Immature natural killer cell (primary cell): Measurements from ENCODE around the gene RNF19B. TPM values are rescaled to one million over a fixed set of nuclear protein-coding genes. Genes with fewer than 3 reads are reported as not detected.
A peak's percentile ranks its signal among the peaks of the same experiment; 100 is the strongest.

Source experiments
- DNase-seq, 3 donors: peaks; one replicate each; pipeline ENCODE4 v3.0.0; 2022; ENCODE audit warnings: mixed read lengths in 1 of 3
- H3K27ac Mint-ChIP-seq, 6 donors: one replicate each; pipeline ENCODE4 v1.8.0; 2020; ENCODE audit warnings: mixed read lengths in 6 of 6, mild to moderate bottlenecking in 5 of 6, inconsistent platforms in 4 of 6, moderate library complexity in 3 of 6
- H3K27me3 Mint-ChIP-seq, 3 donors: one replicate each; pipeline ENCODE4 v1.8.0; 2020 to 2021; ENCODE audit warnings: low read depth in 3 of 3, mild to moderate bottlenecking in 3 of 3, mixed read lengths in 3 of 3, moderate library complexity in 3 of 3, inconsistent platforms in 1 of 3
- H3K36me3 Mint-ChIP-seq, 3 donors: one replicate each; pipeline ENCODE4 v1.8.0; 2020; ENCODE audit warnings: mixed read lengths in 3 of 3, inconsistent platforms in 2 of 3, mild to moderate bottlenecking in 2 of 3
- H3K4me1 Mint-ChIP-seq, 2 donors: one replicate each; pipeline ENCODE4 v1.8.0; 2020; ENCODE audit warnings: inconsistent platforms in 2 of 2, mild to moderate bottlenecking in 2 of 2, mixed read lengths in 2 of 2, moderate library complexity in 1 of 2
- H3K4me3 Mint-ChIP-seq, 5 donors: one replicate each; pipeline ENCODE4 v1.8.0; 2020; ENCODE audit warnings: mild to moderate bottlenecking in 5 of 5, mixed read lengths in 5 of 5, inconsistent platforms in 3 of 5, moderate library complexity in 3 of 5
- H3K9me3 Mint-ChIP-seq, 6 donors: one replicate each; pipeline ENCODE4 v1.8.0; 2020; ENCODE audit warnings: mild to moderate bottlenecking in 6 of 6, mixed read lengths in 6 of 6, inconsistent platforms in 4 of 6, moderate library complexity in 3 of 6
- polyA plus RNA-seq, 3 donors: library from polyadenylated mRNA; unstranded; fragments of 300-500 nt; fragmentation: Illumina TruSeq; gene quantifications; one replicate each; pipeline ENCODE4 v1.2.3, GENCODE V29; 2021

RNF19B gene
- 1 to 10 TPM; 1.0 to 3.2 (median 2.8) TPM for polyA plus RNA-seq

- Mint-ChIP-seq H3K4me3 (peak within 1 kb of the TSS; percentile 88 to 93 (median 92)), H3K9me3 (no peaks in the 10 kb centered on the region), H3K27me3 (peaks cover under 1 to 13% (median 9%) of the 10 kb centered on the region in 3 donors), H3K4me1 (peaks cover 36 to 47% of the 10 kb centered on the region in 2 donors), H3K27ac (peak within 1 kb of the TSS; percentile 88 to 97 (median 95)), H3K36me3 (peaks cover 0 to 4% (median 3%) of the 10 kb centered on the region in 3 donors)
- DNase-seq = peak; percentile 90 to 93 (median 92)
Observed at GRCh38 chr1:32964461-32965250, at the start of gene RNF19B. Gene RNF19B (minus strand): TSS chr1:32964809. CDS start chr1:32964685, 124 bp downstream.

GRCh38 chr1:33013791-33014190 is 49.2 kb upstream of the RNF19B start:
- Mint-ChIP-seq H3K4me1 (no peaks in the 10 kb centered on the region), H3K4me3 (no peak overlapping the region), H3K27ac (no peak overlapping the region), H3K9me3 (peaks cover 0 to 2% (median 0%) of the 10 kb centered on the region in 6 donors), H3K27me3 (no peaks in the 10 kb centered on the region), H3K36me3 (peaks cover 42 to 67% (median 46%) of the 10 kb centered on the region in 3 donors)
- no peak for DNase-seq

GRCh38 chr1:33012165-33012564 is 47.6 kb upstream of the RNF19B start:
- peaks cover 41 to 69% (median 43%) of the 10 kb centered on the region in 3 donors for H3K36me3 Mint-ChIP-seq

GRCh38 chr1:33010932-33011731 is 46.5 kb upstream of the RNF19B start:
- Mint-ChIP-seq H3K4me1 (no peaks in the 10 kb centered on the region), H3K4me3 (no peak overlapping the region), H3K27ac (no peak overlapping the region), H3K36me3 (peaks cover 40 to 67% (median 43%) of the 10 kb centered on the region in 3 donors), H3K27me3 (no peaks in the 10 kb centered on the region), H3K9me3 (peaks cover 0 to 2% (median 0%) of the 10 kb centered on the region in 6 donors)
- DNase-seq = no peak

More at GRCh38 chr1:33012165-33012564, 47.6 kb upstream of the RNF19B start:
- Mint-ChIP-seq H3K27me3 (no peaks in the 10 kb centered on the region), H3K9me3 (peaks cover 0 to 2% (median 0%) of the 10 kb centered on the region in 6 donors), H3K4me1 (no peaks in the 10 kb centered on the region), H3K27ac (no peak overlapping the region), H3K4me3 (no peak overlapping the region)
- no peak for DNase-seq

GRCh38 chr1:33009561-33009960 is 45.0 kb upstream of the RNF19B start:
- no peak for DNase-seq
- no peaks in the 10 kb centered on the region for H3K27me3 Mint-ChIP-seq
- peak overlapping the region in 1 of 6 donors; percentile 24 for H3K27ac Mint-ChIP-seq
- H3K4me3 Mint-ChIP-seq = no peak overlapping the region
- H3K36me3 Mint-ChIP-seq = peaks cover 40 to 68% (median 43%) of the 10 kb centered on the region in 3 donors
- peaks cover 0 to 2% (median 0%) of the 10 kb centered on the region in 6 donors for H3K9me3 Mint-ChIP-seq
- no peaks in the 10 kb centered on the region for H3K4me1 Mint-ChIP-seq

GRCh38 chr1:33008051-33008914 is 43.7 kb upstream of the RNF19B start:
- Mint-ChIP-seq H3K27me3 (no peaks in the 10 kb centered on the region), H3K4me1 (no peaks in the 10 kb centered on the region), H3K4me3 (no peak overlapping the region), H3K27ac (peak overlapping the region in 1 of 6 donors; percentile 20), H3K9me3 (peaks cover 0 to 2% (median 0%) of the 10 kb centered on the region in 6 donors), H3K36me3 (peaks cover 32 to 58% (median 35%) of the 10 kb centered on the region in 3 donors)
- DNase-seq = no peak

GRCh38 chr1:33007190-33008050 is 42.8 kb upstream of the RNF19B start:
- H3K9me3 Mint-ChIP-seq = peaks cover 0 to 2% (median 0%) of the 10 kb centered on the region in 6 donors

GRCh38 chr1:33005838-33006421 is 41.3 kb upstream of the RNF19B start:
- H3K36me3 Mint-ChIP-seq = peaks cover 10 to 34% (median 23%) of the 10 kb centered on the region in 3 donors
- peaks cover 0 to 2% (median 0%) of the 10 kb centered on the region in 6 donors for H3K9me3 Mint-ChIP-seq
- no peak for DNase-seq
- H3K4me1 Mint-ChIP-seq = peaks cover 0 to 5% of the 10 kb centered on the region in 2 donors
- H3K27me3 Mint-ChIP-seq = no peaks in the 10 kb centered on the region
- H3K4me3 Mint-ChIP-seq = no peak overlapping the region
- H3K27ac Mint-ChIP-seq = no peak overlapping the region

More at GRCh38 chr1:33007190-33008050, 42.8 kb upstream of the RNF19B start:
- Mint-ChIP-seq H3K36me3 (peaks cover 25 to 49% (median 27%) of the 10 kb centered on the region in 3 donors), H3K4me3 (no peak overlapping the region), H3K27ac (peak overlapping the region in 1 of 6 donors; percentile 14), H3K27me3 (no peaks in the 10 kb centered on the region), H3K4me1 (peaks cover 0 to 3% of the 10 kb centered on the region in 2 donors)
- DNase-seq = no peak

GRCh38 chr1:33005117-33005837 is 40.7 kb upstream of the RNF19B start:
- peaks cover 0 to 5% of the 10 kb centered on the region in 2 donors for H3K4me1 Mint-ChIP-seq
- no peak overlapping the region for H3K4me3 Mint-ChIP-seq
- DNase-seq = no peak
- H3K9me3 Mint-ChIP-seq = peaks cover 0 to 2% (median 0%) of the 10 kb centered on the region in 6 donors
- peaks cover 10 to 29% (median 19%) of the 10 kb centered on the region in 3 donors for H3K36me3 Mint-ChIP-seq
- H3K27ac Mint-ChIP-seq = peak overlapping the region in 2 of 6 donors; percentile 4 to 27
- H3K27me3 Mint-ChIP-seq = no peaks in the 10 kb centered on the region

GRCh38 chr1:33004613-33005012 is 40.0 kb upstream of the RNF19B start:
- H3K9me3 Mint-ChIP-seq = no peaks in the 10 kb centered on the region
- no peak overlapping the region for H3K4me3 Mint-ChIP-seq
- DNase-seq = no peak
- no peaks in the 10 kb centered on the region for H3K27me3 Mint-ChIP-seq
- H3K27ac Mint-ChIP-seq = peak overlapping the region in 2 of 6 donors; percentile 4 to 23
- H3K36me3 Mint-ChIP-seq = peaks cover 10 to 22% (median 16%) of the 10 kb centered on the region in 3 donors
- H3K4me1 Mint-ChIP-seq = peaks cover 0 to 5% of the 10 kb centered on the region in 2 donors

- H3K36me3 Mint-ChIP-seq = peaks cover 4 to 13% (median 10%) of the 10 kb centered on the region in 3 donors
- H3K4me3 Mint-ChIP-seq = no peak overlapping the region
- no peak overlapping the region for H3K27ac Mint-ChIP-seq
- H3K4me1 Mint-ChIP-seq = peaks cover 0 to 5% of the 10 kb centered on the region in 2 donors
- no peaks in the 10 kb centered on the region for H3K27me3 Mint-ChIP-seq
- no peaks in the 10 kb centered on the region for H3K9me3 Mint-ChIP-seq
- DNase-seq = no peak
Observed at GRCh38 chr1:33003657-33004056, 39.0 kb upstream of the RNF19B start.
